GM21825 (cell line): Measurements from ENCODE around the gene RPTN.

Source experiments
- ATAC-seq: cut with Tn5 transposase; IDR thresholded peaks from one replicate; pipeline ENCODE4 v1.9.1; 2021; ENCODE audit warnings: mild to moderate bottlenecking, moderate library complexity; ENCODE audit not compliant: unreplicated experiment

RPTN gene

DNA sequence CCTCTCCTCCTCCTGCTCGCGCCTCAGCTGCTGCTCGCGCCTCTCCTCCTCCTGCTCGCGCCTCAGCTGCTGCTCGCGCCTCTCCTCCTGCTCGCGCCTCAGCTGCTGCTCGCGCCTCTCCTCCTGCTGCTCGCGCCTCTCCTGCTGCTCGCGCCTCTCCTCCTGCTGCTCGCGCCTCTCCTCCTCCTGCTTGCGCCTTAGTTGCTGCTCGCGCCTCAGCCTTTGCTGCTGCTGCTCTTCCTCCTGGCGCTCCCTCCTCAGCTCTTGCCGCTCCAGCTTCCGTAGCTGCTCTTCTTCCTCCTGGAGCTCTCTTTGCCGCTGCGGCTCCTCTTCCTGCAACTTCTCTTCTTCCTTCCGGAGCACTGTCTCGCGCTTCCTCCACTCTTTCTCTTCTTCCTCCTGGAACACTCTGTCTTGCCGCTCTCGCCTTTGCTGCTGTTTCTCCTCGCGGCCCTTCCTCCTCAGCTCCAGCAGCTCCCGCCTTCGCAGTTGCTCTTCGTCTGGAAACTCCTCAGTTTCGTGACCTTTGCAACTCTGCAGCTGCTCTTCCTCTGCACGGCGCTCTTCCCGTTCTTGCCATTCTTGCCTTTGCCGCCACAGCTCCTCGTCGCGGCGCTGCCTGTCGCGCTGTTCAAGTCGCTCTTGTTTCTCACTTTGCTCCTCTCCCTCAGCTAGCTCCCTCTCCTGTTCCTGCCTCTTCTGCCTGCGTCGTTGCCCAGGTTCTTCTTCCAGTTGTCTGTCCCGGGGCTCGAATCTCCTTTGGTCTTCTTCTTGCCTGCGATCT, 46.7 kb downstream of the RPTN start:
- ATAC-seq, result no peak

- ATAC-seq, result no peak
Measured at GRCh38 chr1:152111515-152111968, 47.5 kb downstream of the RPTN start.

GRCh38 chr1:152110860-152111514, 48.0 kb downstream of the RPTN start:
- no peak for ATAC-seq

DNA sequence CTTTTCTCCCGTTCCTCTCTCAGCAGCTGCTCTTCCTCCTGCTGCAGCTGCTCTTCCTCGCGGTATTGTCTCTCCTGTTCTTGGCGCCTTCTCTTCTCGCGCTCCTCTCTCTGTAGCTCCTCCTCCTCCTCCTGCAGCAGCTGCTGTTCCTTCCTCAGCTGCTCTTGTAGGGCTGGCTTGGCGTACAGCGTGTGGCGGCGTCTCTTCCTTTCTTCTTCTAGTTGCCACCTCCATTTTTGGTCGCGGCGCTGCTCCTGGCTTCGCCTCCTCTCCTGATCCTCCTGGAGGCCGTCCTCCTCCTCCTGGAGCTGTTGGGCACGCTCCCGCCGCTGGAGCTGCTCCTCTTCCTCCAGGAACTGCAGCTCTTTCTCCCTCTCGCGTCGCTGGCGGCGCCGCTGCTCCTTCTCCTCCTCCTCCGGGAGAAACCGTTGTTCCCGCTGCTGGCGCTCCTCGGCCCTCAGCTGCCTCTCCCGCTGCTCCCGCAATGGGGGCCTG, 48.6 kb downstream of the RPTN start:
- ATAC-seq, result no peak

DNA sequence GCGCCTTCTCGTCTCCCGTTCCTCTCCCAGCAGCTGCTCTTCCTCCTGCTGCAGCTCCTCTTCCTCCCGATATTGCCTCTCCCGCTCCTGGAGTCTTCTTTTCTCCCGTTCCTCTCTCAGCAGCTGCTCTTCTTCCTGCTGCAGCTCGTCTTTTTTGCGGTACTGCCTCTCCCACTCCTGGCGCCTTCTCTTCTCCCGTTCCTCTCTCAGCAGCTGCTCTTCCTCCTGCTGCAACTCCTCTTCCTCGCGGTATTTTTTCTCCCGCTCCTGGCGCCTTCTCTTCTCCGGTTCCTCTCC, 49.1 kb downstream of the RPTN start:
- no peak for ATAC-seq

DNA sequence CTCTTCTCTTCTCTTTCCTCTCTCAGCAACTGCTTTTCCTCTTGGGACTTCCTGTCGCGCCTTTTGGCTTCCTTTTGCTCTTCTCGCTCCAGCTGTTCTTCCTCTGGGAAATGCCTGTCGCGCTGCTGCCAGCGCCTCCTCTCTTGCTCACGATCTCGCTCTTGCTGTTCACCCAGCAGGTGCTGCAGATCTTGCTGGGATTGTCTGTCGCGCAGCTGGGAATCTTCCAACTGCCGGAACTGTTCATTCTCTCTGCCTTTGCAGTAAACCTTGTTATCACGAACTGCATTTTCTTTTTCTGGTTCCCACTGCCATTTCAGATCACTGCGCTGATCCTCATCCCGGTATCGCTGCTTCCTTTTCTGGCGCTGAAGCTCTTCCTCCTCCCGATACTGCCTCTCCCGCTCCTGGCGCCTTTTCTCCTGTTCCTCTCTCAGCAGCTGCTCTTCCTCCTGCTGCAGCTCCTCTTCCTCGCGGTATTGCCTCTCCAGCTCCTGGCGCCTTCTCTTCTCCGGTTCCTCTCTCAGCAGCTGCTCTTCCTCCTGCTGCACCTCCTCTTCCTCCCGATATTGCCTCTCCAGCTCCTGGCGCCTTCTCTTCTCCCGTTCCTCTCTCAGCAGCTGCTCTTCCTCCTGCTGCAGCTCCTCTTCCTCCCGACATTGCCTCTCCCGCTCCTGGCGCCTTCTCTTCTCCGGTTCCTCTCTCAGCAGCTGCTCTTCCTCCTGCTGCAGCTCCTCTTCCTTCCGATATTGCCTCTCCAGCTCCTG, 49.6 kb downstream of the RPTN start:
- ATAC-seq, result no peak

DNA sequence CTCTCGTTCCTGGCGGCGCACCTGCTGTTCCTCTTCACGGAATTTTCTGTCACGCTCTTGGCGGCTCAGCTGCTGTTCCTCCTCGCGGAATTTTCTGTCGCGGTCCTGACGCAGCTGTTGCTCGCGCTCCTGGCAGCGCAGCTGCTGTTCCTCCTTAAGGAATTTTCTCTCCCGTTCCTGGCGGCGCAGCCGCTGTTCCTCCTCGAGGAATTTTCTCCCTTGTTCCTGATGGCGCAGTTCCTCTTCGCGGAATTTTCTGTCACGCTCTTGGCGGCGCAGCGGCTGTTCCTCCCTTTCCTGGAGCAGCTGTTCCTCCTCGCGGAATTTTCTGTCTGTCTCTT, 50.2 kb downstream of the RPTN start:
- no peak for ATAC-seq

DNA sequence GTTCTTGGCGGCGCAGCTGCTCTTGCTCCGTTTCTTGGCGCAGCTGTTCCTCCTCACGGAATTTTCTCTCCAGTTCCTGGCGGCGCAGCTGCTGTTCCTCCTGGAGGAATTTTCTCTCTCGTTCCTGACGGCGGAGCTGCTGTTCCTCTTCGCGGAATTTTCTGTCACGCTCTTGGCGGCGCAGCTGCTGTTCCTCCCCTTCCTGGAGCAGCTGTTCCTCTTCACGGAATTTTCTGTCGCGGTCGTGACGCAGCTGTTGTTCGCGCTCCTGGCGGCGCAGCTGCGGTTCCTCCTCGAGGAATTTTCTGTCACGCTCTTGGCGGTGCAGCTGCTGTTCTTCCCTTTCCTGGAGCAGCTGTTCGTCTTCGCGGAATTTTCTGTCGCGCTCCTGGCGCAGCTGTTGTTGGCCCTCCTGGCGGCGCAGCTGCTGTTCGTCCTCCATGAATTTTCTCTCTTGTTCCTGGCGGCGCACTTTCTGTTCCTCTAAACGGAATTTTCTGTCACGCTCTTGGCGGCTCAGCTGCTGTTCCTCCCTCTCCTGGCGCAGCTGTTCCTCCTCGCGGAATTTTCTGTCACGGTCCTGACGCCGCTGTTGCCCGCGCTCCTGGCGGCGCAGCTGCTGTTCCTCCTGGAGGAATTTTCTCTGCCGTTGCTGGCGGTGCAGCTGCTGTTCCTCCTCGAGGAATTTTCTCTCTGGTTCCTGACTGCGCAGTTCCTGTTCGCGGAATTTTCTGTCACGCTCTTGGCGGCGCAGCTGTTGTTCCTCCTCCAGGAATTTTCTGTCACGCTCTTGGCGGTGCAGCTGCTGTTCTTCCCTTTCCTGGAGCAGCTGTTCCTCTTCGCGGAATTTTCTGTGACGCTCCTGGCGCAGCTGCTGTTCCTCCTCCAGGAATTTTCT, 50.8 kb downstream of the RPTN start:
- ATAC-seq, result no peak

DNA sequence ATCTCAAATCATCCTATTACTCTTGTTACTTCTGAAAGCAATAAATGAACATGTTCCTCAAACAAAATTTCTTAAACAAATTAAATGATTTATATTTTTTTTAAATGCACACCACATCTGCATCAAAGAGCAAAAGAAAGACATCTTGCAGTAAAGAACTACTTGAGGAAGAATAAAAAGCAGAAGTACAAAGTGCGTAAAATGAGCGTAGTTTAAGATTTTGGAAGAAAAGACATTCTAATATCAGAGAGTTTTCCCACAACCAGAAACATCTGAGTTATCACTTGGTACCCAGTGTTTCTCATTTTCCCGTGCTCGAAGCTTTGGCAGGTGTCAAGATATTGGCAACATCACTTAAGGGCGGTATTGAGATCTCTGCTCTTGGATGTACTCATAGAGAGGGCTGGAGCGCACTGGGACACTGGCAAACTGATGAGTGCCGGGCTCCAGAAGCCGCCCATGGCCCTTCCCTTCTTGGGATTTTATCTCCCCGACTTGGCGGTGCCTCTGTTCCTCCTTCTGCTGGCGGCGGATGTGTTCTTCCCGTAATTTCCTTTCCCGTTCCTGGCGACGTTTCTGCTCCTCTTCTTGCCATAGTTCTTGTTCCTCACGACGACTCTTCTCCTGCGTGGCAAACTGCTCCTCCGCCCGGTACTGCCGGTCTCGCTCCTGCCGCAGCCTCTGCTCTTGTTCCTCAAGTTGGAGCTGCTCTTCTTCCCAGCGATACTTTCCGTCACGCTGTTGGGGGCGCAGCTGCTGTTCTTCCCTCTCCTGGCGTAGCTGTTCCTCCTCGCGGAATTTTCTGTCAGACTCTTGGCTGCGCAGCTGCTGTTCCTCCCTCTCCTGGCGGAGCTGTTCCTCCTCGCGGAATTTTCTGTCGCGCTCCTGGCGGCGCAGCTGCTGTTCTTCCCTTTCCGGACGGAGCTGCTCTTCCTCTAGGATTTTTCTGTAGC, 51.7 kb downstream of the RPTN start:
- no peak for ATAC-seq

DNA sequence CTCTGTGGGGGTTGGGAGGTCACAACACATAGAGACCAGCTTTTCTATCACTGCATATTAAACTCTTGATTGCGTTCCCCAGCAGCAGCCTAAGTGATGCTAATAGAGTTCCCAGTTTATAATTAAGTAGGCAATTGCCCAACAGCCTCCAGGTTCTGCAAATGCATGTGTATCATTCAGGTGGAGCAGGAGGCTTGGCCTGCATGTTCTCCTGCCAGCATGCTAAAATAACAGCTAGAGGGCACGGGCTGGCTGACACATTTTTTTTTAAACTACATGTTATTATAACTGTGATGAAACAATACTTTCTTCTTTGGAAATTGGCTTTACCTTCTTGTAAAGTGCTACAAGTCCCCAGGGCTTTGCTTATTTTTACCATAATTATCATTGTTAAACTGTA, 54.2 kb downstream of the RPTN start:
- no peak for ATAC-seq
